ENCODE results near the gene RDX.

RDX gene

DNA sequence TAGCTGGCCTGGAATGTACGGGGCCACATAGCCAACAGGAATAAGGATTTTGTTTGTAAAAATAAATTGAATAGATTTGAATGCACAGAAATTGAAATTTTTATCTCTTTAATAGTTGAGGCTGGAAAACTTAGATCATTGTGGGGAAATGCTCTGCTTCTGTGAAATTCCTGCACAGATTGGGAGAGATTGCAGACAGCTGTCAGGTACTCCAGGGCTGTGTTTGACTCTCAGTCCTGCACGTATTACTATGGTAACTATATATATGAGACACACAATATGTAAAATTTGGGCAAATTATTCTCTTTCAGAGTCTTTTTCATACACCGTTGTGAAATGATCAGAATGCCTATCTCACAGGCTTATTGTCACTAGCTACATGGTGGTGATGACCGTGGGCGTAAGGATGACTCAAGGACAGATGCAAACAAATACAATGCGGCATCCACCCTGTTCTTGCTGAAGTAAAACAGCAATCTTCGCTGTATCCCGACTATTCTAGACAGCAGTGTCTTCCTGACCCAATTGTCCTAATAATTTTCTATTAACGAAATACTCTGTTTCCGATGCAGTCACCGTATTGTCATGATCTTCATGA lies 123.8 kb downstream of the RDX start:
- no peak for DNase-seq (ENCODE audit: low read depth)
- H3K4me3 ChIP-seq (ENCODE audit: low read length): no peak overlapping the region
- TF ChIP-seq, protein P1, sequence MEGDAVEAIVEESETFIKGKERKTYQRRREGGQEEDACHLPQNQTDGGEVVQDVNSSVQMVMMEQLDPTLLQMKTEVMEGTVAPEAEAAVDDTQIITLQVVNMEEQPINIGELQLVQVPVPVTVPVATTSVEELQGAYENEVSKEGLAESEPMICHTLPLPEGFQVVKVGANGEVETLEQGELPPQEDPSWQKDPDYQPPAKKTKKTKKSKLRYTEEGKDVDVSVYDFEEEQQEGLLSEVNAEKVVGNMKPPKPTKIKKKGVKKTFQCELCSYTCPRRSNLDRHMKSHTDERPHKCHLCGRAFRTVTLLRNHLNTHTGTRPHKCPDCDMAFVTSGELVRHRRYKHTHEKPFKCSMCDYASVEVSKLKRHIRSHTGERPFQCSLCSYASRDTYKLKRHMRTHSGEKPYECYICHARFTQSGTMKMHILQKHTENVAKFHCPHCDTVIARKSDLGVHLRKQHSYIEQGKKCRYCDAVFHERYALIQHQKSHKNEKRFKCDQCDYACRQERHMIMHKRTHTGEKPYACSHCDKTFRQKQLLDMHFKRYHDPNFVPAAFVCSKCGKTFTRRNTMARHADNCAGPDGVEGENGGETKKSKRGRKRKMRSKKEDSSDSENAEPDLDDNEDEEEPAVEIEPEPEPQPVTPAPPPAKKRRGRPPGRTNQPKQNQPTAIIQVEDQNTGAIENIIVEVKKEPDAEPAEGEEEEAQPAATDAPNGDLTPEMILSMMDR (IDR thresholded peaks at IDR 0.05; ENCODE audit: insufficient read depth, low read depth, low read length, missing control alignments): no peak

DNA sequence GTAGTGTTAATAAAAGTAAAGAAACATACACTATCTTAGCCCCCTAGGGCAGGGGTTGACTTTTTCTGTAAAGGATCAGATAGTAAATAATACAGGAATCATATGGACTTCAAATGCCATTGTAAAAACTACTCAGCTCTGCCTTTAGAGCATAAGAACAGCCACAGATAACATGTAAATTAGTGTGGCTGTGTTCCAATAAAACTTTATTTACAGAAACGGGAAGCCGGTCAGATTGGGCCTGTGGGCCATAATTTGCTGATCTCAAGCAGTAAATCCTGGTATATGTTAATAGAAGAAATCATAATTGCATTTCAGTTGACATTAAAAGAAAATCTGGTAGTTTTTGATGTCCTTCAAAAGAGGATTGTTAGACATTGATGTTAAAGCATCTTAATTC lies 126.7 kb downstream of the RDX start:
- no peak overlapping the region for H3K4me3 ChIP-seq (ENCODE audit: low read length)
- no peak for DNase-seq (ENCODE audit: low read depth)
- TF ChIP-seq, protein P1 (IDR thresholded peaks at IDR 0.05; ENCODE audit: insufficient read depth, low read depth, low read length, missing control alignments): no peak

DNA sequence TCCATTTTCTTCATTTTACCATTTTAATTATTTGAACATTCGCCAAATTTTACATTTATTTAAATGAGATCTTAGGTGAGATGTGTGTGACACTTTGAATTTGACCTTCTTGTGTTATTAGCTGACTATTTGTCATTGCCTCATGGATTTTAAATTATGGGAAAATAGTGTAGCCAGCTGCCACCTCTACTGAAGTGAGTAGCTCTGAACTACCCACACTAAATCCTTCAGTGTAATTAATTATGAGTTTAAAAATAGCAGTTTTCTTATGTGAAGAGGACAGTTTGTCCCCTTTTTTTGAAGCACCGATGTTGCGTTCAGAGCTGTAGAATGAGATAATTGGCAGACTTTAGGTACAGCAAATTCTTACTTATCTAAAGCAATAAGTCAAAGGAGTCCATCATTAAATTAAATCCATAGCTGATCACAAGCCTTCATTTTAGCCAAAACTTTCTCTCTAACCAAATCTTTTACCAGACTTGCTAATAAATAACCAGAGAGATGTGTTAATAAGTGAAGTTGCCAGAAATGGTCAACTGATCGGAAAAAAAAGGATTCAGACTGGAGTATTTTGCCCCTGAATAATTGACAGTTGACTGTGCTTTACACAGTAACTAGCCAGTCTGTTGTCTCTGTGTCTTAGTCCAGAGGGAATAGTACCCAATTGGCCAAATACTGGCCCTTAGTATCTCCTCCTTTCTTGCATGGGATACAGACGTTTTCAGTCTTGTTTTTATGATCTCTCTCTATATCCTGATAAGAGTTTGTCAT lies 128.2 kb downstream of the RDX start:
- H3K4me3 ChIP-seq (ENCODE audit: low read length): no peak overlapping the region
- TF ChIP-seq, protein P1 (IDR thresholded peaks at IDR 0.05; ENCODE audit: insufficient read depth, low read depth, low read length, missing control alignments): no peak
- no peak for DNase-seq (ENCODE audit: low read depth)

DNA sequence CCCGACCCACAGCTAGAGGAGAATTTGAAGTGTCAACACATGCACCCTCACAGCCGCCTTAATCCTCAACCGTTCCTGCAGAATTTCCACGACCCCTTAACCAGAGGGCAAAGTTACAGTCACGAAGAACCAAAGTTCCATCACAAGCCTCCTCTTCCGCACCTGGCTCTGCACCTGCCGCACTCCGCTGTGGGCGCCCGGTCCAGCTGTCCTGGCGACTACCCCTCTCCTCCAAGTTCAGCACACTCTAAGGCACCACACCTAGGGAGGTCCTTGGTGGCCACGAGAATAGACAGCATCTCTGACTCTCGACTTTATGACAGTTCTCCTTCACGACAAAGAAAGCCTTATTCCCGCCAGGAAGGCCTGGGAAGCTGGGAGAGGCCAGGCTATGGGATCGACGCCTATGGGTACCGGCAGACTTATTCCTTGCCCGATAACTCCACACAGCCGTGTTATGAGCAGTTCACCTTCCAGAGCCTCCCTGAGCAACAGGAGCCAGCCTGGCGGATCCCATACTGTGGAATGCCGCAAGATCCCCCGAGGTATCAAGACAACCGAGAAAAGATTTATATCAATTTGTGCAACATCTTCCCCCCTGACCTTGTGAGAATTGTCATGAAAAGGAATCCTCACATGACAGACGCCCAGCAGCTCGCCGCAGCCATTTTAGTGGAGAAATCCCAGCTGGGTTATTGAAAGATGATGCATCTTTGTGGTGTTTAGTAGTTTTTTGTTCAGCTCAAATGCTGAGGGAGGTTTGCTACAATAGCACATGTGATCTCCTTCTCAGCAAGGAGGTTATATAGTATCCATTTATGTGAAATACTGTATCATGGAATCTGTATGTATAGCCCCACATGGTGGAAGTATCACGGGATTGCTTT lies 131.1 kb downstream of the RDX start:
- DNase-seq (ENCODE audit: low read depth): no peak
- no peak overlapping the region for H3K4me3 ChIP-seq (ENCODE audit: low read length)
- TF ChIP-seq, protein P1 (IDR thresholded peaks at IDR 0.05; ENCODE audit: insufficient read depth, low read depth, low read length, missing control alignments): no peak

DNA sequence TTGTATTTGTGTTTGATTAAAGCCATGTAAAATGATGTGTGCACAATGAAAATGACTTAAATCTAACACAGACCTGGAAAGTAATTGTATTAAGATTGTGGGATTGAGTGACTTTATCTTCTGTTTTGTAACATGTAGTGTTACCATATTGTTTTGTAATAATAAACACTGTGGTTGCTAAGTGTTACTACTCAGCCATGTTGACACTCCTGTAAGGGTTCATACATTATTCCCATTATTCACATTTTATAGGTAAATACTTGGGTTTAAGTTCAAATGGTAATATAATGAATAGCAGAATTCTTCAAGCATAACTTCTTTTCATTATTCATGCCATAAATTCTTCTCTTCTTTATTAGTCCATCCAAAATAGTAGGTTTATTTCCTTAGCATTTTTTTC lies 134.2 kb downstream of the RDX start:
- H3K4me3 ChIP-seq (ENCODE audit: low read length): no peak overlapping the region
- no peak for DNase-seq (ENCODE audit: low read depth)
- TF ChIP-seq, protein P1 (IDR thresholded peaks at IDR 0.05; ENCODE audit: insufficient read depth, low read depth, low read length, missing control alignments): no peak

DNA sequence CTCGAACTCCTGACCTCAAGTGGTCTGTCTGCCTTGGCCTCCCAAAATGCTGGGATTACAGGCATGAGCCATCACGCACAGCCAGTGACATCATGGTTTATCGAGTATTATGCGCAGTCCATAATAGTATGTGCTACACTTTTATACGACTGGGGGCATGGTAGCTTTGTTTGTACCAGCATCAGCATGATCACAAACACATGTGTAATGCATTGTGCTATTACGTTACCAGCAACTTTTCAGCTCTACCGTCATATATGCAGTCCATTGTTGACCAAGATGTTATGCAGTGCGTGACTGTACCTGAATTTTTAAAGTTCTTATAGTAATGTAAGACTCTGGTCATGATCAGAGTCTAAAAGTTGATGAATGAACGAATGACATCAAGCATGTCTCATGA lies 135.4 kb downstream of the RDX start:
- no peak overlapping the region for H3K4me3 ChIP-seq (ENCODE audit: low read length)
- TF ChIP-seq, protein P1 (IDR thresholded peaks at IDR 0.05; ENCODE audit: insufficient read depth, low read depth, low read length, missing control alignments): no peak
- no peak for DNase-seq (ENCODE audit: low read depth)

All from epithelial cell of esophagus (primary cell).